Activated naive CD4-positive, alpha-beta T cell treated with anti-CD3 and anti-CD28 coated beads for 36 hours (primary cell): ENCODE results near the gene PEAR1. TPM values are rescaled to one million over a fixed set of nuclear protein-coding genes. Genes with fewer than 3 reads are reported as not detected.

Experiments
- CTCF ChIA-PET: fragments of 350-600 bp; sonication (Branson Sonifier 250); formaldehyde crosslinking; loops from one replicate; lab custom pipeline; 2021; ENCODE audit warnings: antibody characterized with exemption; lab: Charles Lee
- DNase-seq: peaks from one replicate; pipeline ENCODE4 v3.0.0-alpha.2; 2020
- H3K27ac Mint-ChIP-seq: one replicate; pipeline ENCODE4 v1.8.0; 2021; ENCODE audit warnings: mild to moderate bottlenecking, mixed read lengths
- H3K27me3 Mint-ChIP-seq: one replicate; pipeline ENCODE4 v1.8.0; 2021; ENCODE audit warnings: low read depth, mixed read lengths
- H3K36me3 Mint-ChIP-seq: one replicate; pipeline ENCODE4 v1.8.0; 2021; ENCODE audit warnings: low read depth, mixed read lengths
- H3K4me1 Mint-ChIP-seq: one replicate; pipeline ENCODE4 v1.8.0; 2021; ENCODE audit warnings: low read depth, mixed read lengths
- H3K4me3 Mint-ChIP-seq: one replicate; pipeline ENCODE4 v1.8.0; 2021; ENCODE audit warnings: mild to moderate bottlenecking, moderate library complexity, mixed read lengths
- H3K9me3 Mint-ChIP-seq: one replicate; pipeline ENCODE4 v1.8.0; 2021; ENCODE audit warnings: mixed read lengths
- intact Hi-C: fragments of 100-400 bp; cut with micrococcal nuclease; formaldehyde crosslinking; loops from one replicate; pipeline ENCODE4 v1.15.1; 2023
- total RNA-seq, 2 experiments: library from RNA; stranded (reverse); gene quantifications; one replicate each; pipeline ENCODE4 v1.2.3, GENCODE V29; 2021

Gene PEAR1
- total RNA-seq, 2 experiments from 2014 or later: not detected

GRCh38 chr1:156951371-156951770, 57.9 kb downstream of the PEAR1 start:
- no peak overlapping the region for H3K27ac Mint-ChIP-seq
- peaks cover 4% of the 10 kb centered on the region for H3K36me3 Mint-ChIP-seq

GRCh38 chr1:156953571-156953970, 60.1 kb downstream of the PEAR1 start:
- H3K4me1 Mint-ChIP-seq: no peaks in the 10 kb centered on the region
- no peaks in the 10 kb centered on the region for H3K27me3 Mint-ChIP-seq
- no peak for DNase-seq
- CTCF ChIA-PET: no interaction called here
- peaks cover 4% of the 10 kb centered on the region for H3K36me3 Mint-ChIP-seq
- H3K9me3 Mint-ChIP-seq: no peaks in the 10 kb centered on the region
- no peak overlapping the region for H3K4me3 Mint-ChIP-seq
- no peak overlapping the region for H3K27ac Mint-ChIP-seq
- intact Hi-C loops: no loop called here

More at GRCh38 chr1:156951371-156951770, 57.9 kb downstream of the PEAR1 start:
- no peaks in the 10 kb centered on the region for H3K9me3 Mint-ChIP-seq
- CTCF ChIA-PET: interaction anchor here (0.5 to 0.6 kb wide), 2 partner anchors 92 to 167 kb away, joined by 3 read pairs; no protein-coding TSS in a partner anchor
- DNase-seq: no peak
- H3K4me3 Mint-ChIP-seq: no peak overlapping the region
- H3K27me3 Mint-ChIP-seq: no peaks in the 10 kb centered on the region
- intact Hi-C loops: no loop called here
- H3K4me1 Mint-ChIP-seq: no peaks in the 10 kb centered on the region

GRCh38 chr1:156956333-156956732, 62.8 kb downstream of the PEAR1 start:
- no peak overlapping the region for H3K4me3 Mint-ChIP-seq
- CTCF ChIA-PET: no interaction called here
- intact Hi-C loops: no loop called here
- no peaks in the 10 kb centered on the region for H3K4me1 Mint-ChIP-seq
- no peak overlapping the region for H3K27ac Mint-ChIP-seq
- peaks cover 2% of the 10 kb centered on the region for H3K36me3 Mint-ChIP-seq
- H3K9me3 Mint-ChIP-seq: no peaks in the 10 kb centered on the region
- H3K27me3 Mint-ChIP-seq: no peaks in the 10 kb centered on the region
- no peak for DNase-seq

- Mint-ChIP-seq H3K27ac (no peak overlapping the region), H3K4me3 (no peak overlapping the region), H3K4me1 (peaks cover 9% of the 10 kb centered on the region), H3K36me3 (peaks cover 2% of the 10 kb centered on the region), H3K9me3 (no peaks in the 10 kb centered on the region), H3K27me3 (no peaks in the 10 kb centered on the region)
- DNase-seq: no peak
- intact Hi-C loops: no loop called here
- CTCF ChIA-PET: interaction anchor here (1.1 kb wide), 1 partner anchor 9 kb away, joined by 3 read pairs; no protein-coding TSS in a partner anchor
Observed at GRCh38 chr1:156957634-156958033, 64.1 kb downstream of the PEAR1 start.

- no peak for DNase-seq
- CTCF ChIA-PET: interaction anchor here (0.6 to 2.1 kb wide), 3 partner anchors 9 to 66 kb away, joined by 3 to 7 read pairs (median 6); no protein-coding TSS in a partner anchor
- H3K4me3 Mint-ChIP-seq: no peak overlapping the region
- H3K27ac Mint-ChIP-seq: no peak overlapping the region
- H3K27me3 Mint-ChIP-seq: no peaks in the 10 kb centered on the region
- intact Hi-C loops: no loop called here
- peaks cover 2% of the 10 kb centered on the region for H3K36me3 Mint-ChIP-seq
- peaks cover 15% of the 10 kb centered on the region for H3K4me1 Mint-ChIP-seq
- H3K9me3 Mint-ChIP-seq: no peaks in the 10 kb centered on the region
Observed at GRCh38 chr1:156958247-156958714, 64.8 kb downstream of the PEAR1 start.

- intact Hi-C loops: no loop called here
- H3K27me3 Mint-ChIP-seq: no peaks in the 10 kb centered on the region
- no peak for DNase-seq
- H3K9me3 Mint-ChIP-seq: no peaks in the 10 kb centered on the region
- H3K4me3 Mint-ChIP-seq: no peak overlapping the region
- peaks cover 2% of the 10 kb centered on the region for H3K36me3 Mint-ChIP-seq
- peaks cover 26% of the 10 kb centered on the region for H3K4me1 Mint-ChIP-seq
- CTCF ChIA-PET: interaction anchor here (1.5 to 2.1 kb wide), 2 partner anchors 11 to 131 kb away, joined by 3 to 6 read pairs; no protein-coding TSS in a partner anchor
- no peak overlapping the region for H3K27ac Mint-ChIP-seq
Observed at GRCh38 chr1:156959414-156959813, 65.9 kb downstream of the PEAR1 start.

- Mint-ChIP-seq H3K36me3 (peaks cover 2% of the 10 kb centered on the region), H3K4me1 (peaks cover 27% of the 10 kb centered on the region)
- CTCF ChIA-PET: interaction anchor here (1.5 to 2.1 kb wide), 3 partner anchors 11 to 130 kb away, joined by 3 to 14 read pairs (median 6); partner anchors contain the start of gene PEAR1
Observed at GRCh38 chr1:156959925-156960324, 66.4 kb downstream of the PEAR1 start.

GRCh38 chr1:156961709-156962108, 68.2 kb downstream of the PEAR1 start:
- DNase-seq: peak; percentile 63
- no peaks in the 10 kb centered on the region for H3K36me3 Mint-ChIP-seq
- CTCF ChIA-PET: interaction anchor here (1.0 to 1.9 kb wide), 2 partner anchors 18 to 70 kb away, joined by 3 to 14 read pairs; partner anchors contain the start of gene PEAR1
- no peak overlapping the region for H3K27ac Mint-ChIP-seq
- no peak overlapping the region for H3K4me3 Mint-ChIP-seq
- no peaks in the 10 kb centered on the region for H3K9me3 Mint-ChIP-seq
- peaks cover 27% of the 10 kb centered on the region for H3K4me1 Mint-ChIP-seq
- intact Hi-C loops: loop anchor here (1.0 to 5.0 kb wide), 3 partner anchors 49 to 194 kb away; partner anchors contain the start of gene PRCC
- no peaks in the 10 kb centered on the region for H3K27me3 Mint-ChIP-seq

More at GRCh38 chr1:156959925-156960324, 66.4 kb downstream of the PEAR1 start:
- no peak for DNase-seq
- Mint-ChIP-seq H3K4me3 (no peak overlapping the region), H3K9me3 (no peaks in the 10 kb centered on the region), H3K27me3 (no peaks in the 10 kb centered on the region), H3K27ac (no peak overlapping the region)
- intact Hi-C loops: loop anchor here (5.0 kb wide), 1 partner anchor 48 kb away; no protein-coding TSS in a partner anchor

GRCh38 chr1:156963621-156964020, 70.1 kb downstream of the PEAR1 start:
- H3K27me3 Mint-ChIP-seq: no peaks in the 10 kb centered on the region
- intact Hi-C loops: loop anchor here (5.0 kb wide), 1 partner anchor 51 kb away; no protein-coding TSS in a partner anchor
- H3K9me3 Mint-ChIP-seq: no peaks in the 10 kb centered on the region
- no peaks in the 10 kb centered on the region for H3K36me3 Mint-ChIP-seq
- H3K4me3 Mint-ChIP-seq: peak overlapping the region; percentile 65
- H3K4me1 Mint-ChIP-seq: peaks cover 27% of the 10 kb centered on the region
- peak overlapping the region; percentile 66 for H3K27ac Mint-ChIP-seq
- DNase-seq: peak; percentile 69
- CTCF ChIA-PET: interaction anchor here (1.2 to 1.4 kb wide), 3 partner anchors 14 to 127 kb away, joined by 3 read pairs; no protein-coding TSS in a partner anchor

- Mint-ChIP-seq H3K4me1 (peaks cover 27% of the 10 kb centered on the region), H3K27me3 (no peaks in the 10 kb centered on the region), H3K4me3 (no peak overlapping the region), H3K36me3 (no peaks in the 10 kb centered on the region), H3K27ac (no peak overlapping the region), H3K9me3 (no peaks in the 10 kb centered on the region)
- CTCF ChIA-PET: interaction anchor here (1.3 kb wide), 1 partner anchor 126 kb away, joined by 3 read pairs; no protein-coding TSS in a partner anchor
- intact Hi-C loops: loop anchor here (5.0 kb wide), 1 partner anchor 52 kb away; no protein-coding TSS in a partner anchor
- no peak for DNase-seq
Observed at GRCh38 chr1:156964441-156964840, 70.9 kb downstream of the PEAR1 start.
